Amygdala (tissue), 56 donors: ENCODE measurements around the gene IGF2R.
A peak's percentile ranks its signal among the peaks of the same experiment; 100 is the strongest.
"Not testable (repeated sequence)": the region's sequence is repeated elsewhere in the genome, so short reads cannot be mapped to it uniquely, and the experiment has no call there.

Experiments
- DNase-seq, 56 donors: peaks; one replicate each; lab custom pipeline; 2025; lab: John Stamatoyannopoulos, UW

Gene IGF2R

DNA sequence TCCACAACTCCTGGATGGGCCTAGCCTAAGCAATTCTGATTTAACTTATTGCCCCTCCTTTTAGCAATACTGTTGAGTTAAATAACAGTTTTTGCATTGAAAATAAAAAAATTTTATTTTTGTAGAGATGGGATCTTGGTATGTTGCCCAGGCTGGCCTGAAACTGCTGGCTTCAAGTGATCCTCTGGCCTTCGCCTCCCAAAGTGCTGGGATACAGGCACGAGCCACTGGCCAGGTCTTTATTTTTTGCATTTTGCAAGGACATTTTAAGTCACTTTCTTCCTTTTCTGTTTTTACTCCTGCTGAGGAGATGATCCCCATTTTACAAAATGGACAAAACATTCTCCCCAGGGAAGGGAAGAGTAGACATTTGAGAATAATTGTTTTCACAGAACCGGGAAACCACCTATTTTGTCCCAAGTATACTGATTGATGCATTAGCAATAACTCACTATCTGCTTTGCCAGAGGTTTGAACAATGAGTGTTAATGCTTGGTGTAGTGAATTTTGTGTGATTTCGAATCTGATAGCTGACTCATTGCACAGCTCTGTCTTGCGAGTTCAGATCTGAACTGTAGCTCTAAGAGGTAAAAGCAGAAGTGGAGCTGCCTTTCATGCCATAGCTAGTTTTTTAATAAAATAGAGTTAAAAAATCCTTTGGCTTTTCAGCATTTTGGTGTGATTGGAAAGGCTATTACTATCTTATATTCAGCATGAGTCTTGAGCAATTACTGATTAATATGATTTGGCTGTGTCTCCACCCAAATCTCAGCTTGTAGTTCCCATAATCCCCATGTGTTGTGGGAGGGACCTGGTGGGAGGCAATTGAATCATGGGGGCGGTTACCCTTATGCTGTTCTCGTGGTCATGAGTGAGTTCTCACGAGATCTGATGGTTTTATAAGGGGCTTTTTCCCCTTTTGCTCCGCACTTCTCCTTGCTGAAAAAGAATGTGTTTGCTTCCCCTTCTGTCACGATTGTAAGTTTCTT is 20.9 kb downstream of the IGF2R start:
- no peak for DNase-seq

DNA sequence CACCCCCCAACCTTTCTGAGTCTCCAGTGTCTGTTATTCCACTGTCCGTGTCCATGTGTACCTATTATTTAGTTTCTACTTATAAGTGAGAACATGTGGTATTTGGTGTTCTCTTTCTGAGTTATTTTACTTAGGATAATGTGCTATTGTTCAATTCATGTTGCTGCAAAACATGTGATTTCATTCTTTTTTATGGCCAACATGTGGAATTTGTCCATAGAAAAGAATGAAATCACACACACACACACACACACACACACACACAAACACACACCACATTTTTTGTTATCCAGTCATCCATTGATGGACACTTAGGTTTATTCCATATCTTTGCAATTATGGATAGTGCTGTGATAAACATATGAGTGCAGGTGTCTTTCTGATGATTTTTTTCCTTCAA is 23.5 kb downstream of the IGF2R start:
- DNase-seq = no peak

DNA sequence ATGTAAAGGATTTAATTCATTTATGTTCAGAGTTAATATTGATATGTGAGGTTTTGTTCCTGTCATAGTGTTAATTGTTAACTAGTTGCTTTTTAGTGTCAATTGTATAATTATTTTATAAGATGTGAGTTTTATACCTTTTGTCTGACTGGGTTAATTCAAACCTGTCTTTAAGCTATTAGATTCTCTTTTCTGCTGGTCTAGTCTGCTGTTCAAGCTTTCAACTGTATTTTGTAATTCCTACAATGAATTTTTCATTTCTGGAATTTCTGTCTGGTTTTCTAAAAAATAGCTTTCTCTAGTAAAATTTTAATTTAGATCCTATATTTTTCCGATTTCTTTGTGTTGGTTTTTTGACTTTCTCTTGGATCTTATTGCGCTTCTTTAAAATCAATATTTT is 26.5 kb downstream of the IGF2R start:
- no peak for DNase-seq

DNA sequence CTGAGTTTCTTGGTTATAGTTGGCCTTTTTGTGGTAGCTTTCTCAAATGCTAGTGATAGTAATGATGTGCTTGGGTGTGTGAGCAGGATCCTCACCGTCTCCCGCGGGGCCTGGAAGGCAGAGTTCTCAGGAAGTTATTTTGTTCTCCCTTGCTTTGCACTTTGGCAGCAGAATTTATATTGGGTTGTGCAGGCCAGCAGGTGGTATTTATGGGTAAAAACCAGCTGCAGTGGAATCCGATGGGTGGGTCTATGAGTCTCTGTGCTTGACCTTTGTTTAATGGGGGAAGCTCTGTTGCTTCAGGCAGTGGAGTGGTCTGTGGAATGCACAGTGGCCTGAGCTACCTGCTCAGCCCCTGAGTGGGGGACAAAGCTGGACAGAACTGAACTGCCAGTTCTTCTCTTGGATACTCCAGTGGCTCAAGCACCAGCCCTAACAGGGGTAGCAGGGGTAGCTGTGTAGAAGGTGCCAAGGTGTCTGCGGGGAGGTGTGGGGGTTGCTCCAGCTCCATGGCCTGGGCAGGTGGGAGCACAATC is 27.3 kb downstream of the IGF2R start:
- DNase-seq = no peak

DNA sequence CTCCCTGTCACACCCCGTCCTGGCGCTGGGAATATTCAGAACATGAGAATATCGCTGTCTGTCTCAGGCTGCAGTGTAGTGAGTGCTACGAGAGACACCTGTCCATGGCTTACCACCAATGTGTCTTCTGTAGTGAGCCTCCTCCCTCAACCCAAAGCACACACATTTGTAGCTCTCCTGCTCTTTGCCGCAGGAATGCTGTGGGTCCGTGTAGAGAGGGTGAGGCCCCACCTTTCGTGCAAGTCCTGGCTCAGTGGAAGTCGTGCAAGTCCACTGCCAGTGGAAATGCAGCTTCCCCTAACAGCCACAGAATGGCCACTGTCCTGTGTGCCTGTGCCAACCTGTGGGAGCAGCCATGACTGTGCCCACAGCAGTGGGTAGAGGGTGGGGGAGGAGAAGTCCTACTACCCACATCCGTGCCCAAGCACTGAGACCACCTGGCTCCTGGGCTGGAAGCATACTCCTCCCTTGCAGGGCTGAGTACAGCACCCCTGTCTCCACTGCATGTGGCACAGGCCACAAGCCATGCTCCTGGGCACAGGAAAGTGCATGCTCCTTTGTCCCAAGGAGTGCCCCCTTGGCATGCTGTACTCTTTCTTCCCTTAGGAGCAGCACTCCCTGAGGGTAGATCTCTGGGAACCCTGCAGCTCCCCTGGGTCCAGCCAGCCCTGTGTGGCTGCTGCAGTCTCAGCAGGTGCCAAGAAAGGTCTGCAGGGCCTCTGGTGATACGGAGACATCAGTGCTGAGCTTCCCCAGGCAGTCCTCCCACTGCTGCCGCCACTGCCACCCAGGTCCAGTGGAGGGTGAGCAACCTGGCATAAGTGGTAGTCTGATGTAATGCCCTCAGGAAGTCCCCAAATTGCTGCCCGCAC is 28.0 kb downstream of the IGF2R start:
- no peak for DNase-seq

DNA sequence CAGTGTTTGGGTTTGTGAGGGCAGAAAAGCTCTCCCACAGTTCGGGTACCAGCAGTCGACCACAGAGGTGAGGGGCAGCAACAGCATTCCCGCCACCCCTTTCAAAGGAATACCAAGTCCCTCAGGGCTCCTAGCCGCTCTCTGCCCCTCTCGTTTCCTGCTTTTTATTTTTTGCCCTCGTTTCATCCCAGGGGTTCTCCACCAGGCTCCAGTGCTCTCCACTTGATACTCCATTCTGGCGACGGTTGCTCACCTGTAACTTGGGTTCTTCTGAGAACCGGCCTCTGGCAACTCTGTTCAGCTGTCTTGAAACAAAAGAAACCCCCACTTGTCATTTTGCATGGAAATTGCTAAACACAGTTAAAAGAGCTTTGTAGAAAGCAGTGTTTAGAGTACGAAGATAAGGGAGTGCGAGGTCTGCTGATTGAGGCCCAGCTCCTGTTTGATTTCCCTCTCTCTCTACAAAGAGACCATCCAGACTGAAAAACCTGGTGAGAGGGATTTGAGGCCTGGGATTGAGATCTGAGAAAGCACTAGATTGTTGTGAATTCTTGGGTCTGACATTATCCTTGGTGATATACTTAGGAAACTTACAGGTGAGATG is 28.7 kb downstream of the IGF2R start:
- DNase-seq = no peak

DNA sequence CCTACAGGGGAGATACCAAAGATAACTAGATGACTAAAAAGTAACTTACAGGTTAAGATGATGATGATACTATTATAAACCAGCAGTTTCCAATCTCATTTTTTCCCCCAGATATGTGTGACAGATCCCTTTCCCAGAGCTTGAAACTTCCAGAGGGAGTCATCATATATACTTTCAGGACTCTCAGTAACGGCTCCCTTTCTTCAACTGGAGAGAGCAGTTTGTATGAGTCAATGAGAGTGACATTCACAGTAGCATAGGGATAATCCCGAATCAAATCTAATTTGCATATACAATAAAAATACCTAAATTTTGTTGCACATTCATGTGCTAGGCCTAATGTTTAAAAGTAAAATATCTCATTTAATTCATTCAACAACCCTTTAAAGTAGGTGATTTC is 29.7 kb downstream of the IGF2R start:
- no peak for DNase-seq

DNA sequence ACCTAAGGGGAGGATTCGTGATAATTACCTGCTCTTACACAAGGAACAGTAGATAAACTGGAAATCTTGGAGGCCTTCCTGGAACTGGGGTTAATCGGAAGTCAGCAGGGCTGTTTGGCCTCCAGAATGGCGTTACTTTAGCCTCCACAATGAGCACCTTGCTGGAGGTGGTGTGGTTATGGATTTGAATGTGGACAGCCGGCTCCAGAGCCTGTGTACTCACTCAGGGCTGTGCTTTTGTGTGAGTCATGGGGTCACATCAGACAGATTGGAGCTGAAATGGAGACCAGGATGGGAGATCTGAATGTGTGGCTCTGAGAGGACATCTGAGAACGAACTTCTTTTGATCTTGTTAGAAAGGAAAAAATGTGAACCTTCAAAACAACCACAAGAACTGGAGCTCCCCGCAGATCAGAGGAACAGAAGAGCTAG is 30.4 kb downstream of the IGF2R start:
- no peak for DNase-seq

DNA sequence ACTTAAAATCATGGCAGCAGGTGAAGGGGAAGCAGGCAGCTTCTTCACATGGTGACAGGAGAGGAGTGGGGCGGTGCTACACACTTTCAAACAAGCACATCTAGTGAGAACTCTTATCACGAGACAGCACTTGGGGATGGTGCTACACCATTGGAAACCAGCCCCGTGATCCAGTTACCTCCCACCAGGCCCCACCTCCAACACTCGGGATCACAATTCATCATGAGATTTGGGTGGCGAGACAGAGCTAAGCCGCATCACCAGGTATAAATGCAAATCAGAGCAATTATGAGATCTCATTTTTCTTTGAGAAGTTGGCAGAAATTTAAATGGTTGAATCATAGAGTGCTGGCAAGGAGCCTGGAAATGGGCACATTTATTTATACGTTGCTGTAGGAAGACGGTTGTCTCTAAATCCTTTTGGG is 31.4 kb downstream of the IGF2R start:
- peak in 1 of 56 donors; percentile 54 for DNase-seq

DNA sequence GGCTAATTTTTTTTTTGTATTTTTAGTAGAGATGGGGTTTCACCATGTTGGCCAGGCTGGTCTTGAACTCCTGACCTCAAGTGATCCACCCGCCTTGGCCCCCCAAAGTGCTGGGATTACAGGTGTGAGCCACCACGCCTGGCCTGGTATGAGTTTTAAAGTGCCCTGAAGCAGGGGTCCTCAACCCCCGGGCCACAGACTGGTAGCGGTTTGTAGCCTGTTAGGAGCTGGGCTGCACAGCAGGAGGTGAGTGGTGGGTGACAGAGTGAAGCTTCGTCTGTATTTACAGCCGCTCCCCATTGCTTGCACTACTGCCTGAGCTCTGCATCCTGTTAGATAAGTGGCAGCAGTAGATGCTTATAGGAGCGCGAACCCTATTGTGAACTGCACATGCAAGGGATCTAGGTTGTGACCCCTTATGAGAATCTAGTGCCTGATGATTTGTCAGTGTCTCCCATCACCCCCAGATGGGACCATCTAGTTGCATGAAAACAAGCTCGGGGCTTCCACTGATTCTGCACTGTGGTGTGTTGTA is 32.1 kb downstream of the IGF2R start:
- not testable (repeated sequence) for DNase-seq

DNA sequence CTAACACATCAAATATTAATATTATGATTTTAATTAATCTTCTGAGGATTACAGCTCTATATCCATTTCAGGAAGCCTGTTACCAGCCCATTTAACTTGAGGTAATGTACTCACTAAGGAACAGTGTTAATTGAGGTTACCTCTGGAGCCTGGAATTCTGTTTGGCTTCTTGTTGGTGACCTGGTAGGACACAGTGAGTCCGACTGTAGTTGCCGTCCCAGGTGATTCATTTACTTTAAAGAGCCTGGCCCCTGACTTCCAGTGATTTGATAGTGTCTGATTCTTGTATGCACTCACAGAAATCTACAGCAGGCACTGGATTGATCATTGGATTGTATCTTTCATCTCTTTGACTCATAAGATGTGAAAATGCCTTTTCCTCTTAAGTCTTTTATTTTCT is 34.0 kb downstream of the IGF2R start:
- no peak for DNase-seq

DNA sequence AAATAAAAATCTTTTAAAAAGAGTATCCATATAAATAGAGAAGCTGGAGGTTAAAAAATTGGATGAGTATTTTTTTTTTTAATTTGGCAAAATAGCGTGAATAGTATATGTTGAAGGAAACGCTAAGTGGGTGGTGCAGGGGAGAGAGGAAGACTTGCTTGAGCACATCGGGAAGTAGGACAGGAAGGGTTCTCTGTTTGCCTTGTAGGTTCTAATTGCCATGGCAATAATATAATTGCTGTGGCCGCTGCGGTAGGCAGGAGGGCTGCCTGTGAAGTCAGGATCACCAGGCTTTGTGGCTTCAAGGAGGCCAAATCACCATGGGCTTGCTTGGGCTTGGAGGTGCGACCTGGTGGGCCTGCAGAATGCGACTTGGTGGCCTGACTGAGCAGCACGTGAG is 35.1 kb downstream of the IGF2R start:
- no peak for DNase-seq

DNA sequence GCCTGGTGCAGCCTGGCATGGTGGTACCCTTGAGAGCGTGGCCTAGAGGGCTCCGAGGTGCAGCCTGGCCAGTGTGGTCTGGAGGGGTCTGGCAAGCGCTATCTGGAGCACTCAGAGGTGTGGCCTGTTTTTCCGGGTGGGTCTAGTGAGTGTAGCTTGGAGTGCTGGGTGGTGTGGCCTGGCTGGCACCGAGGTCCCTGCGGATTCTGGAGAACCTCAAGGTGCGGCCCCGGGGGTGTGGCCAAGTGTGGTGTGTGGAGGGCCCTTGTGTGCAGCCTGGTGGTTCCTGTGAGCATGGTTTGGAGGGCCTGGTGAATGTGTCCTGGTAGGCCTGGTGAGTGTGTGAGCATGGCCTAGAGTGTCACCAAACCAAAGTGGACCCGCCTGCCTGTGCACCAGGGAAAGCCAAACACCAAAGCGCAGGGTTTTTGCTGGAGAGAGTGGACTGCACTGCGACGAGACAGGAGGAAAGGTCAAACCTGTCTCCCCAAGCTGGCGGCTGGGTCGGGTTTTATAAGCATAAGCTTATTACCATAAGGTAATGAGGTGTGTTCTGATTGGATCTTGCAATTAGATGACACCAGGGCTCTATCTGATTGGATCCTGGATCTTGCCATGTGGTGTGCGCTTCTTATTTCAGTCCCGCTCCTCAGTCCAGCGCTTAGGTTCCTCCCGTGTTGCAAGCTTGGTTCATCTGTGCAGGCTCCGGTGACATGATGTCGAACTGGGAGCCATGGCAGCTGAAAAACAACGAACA is 35.7 kb downstream of the IGF2R start:
- DNase-seq = no peak

DNA sequence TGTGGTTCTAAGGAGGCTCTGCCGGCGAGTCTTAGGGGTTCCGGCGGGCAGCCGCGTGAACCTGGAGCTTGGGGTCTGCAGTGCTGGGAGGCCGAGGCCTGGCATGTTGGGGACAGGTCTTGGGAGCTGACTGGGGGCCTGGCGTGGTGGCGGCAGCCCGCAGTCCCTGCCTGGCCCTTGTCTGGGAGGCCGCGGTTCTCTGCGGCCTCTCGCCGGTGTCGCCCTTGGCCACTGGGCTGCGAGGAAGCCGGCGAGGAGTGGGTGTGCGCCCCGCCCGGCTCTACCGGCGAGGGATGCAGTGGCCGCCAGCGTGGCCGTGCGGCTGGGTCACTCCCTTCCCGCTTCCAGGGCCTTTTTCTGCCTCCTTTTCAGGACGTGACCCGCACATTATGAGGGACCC is 36.3 kb downstream of the IGF2R start:
- no peak for DNase-seq

DNA sequence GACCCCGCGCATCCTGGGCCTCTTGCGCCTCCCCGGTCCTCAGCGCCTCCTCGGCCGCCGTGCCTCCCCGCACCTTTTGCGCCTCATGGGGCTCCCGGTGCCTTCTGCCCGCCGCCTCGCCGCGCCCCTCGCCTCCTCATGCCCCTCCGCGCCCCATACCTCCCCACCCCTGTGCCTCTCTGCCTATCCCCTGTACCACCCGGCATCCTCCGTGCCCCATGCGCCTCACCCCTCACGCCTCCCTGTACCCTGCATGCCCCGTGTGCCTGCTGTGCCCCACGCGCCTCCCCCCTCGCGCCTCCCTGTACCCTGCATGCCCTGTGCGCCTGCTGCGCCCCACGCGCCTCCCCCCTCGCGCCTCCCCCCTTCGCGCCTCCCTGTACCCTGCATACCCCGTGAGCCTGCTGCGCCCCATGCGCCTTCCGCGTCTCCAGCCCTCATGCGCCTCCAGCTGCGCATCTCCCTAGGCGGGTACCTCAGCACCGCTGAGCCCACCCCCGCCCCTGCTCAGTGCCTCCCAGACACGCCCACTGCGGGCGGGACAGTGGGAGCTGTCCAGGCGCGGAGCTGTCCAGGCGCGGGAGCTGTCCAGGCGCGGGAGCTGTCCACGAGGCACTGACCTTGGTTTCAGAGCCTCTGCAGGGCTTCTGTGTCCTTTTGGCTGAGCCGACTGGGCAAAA is 37.1 kb downstream of the IGF2R start:
- peak in 2 of 56 donors; percentile 21 to 33 for DNase-seq

DNA sequence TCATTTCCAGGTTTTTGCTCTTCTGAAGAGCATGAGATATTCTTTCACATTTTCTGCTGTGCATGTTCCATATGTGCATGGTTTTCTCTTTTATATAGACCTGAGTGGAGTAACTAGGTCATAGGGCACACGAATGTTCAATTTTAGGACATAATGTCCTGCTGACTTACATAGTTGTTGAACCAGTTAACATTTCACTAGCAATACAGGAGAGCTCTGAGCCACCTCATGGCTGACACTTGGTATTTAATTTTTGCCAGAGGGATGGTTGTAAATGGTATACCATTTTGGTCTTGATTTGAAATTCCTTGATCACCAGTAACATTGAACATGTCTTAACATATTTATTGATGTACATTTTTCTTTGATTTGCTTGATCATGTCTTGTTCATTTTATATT is 38.3 kb downstream of the IGF2R start:
- DNase-seq = no peak

DNA sequence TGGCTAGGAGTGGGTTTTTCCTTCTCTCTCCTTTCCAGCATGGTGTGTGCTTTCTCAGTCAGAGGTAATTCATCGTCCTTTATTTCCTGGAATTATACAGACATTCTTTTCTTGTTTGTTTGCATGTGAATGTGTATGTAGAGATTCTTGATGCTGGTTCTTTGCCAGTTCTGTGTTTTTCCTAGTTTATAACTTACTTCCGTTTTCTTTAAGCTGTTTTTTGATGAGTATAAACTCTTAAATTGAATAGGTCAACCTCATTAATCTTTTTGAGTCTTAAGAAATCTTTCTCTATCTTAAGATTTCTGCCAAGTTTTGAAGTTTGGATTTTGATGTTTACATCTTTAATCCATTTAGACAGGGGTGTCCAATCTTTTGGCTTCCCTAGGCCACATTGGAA is 38.7 kb downstream of the IGF2R start:
- DNase-seq = no peak

DNA sequence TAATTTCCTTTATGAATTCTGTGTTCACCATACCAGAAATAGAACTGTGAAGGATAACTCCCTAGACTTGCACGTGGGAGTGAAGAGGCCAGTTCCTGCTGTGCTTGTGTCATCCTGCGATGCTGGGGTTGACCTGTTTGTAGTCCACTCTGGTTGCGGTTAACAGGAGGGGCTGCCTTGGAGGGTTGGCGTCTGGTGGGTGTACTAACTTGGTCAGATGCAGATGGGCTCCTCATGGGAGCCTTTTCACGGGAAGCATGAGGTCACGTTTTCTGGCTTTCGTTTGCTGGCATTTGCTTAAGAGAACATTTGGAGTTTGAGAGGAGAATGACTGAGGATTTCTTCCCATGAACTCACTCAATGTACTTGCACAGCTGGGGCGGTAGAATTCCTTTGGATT is 41.2 kb downstream of the IGF2R start:
- peak in 2 of 56 donors; percentile 16 to 29 for DNase-seq
